NB4 (cell line): Measurements from ENCODE around the gene CLBA1.

Source experiments
- DNase-seq: peaks from one replicate; pipeline ENCODE4 v3.0.0; 2010; ENCODE audit warnings: low read depth
- H3K4me3 ChIP-seq: one replicate; pipeline ENCODE4 v1.5.1; 2011; ENCODE audit warnings: mild to moderate bottlenecking, low read depth, low read length, moderate library complexity
- CTCF ChIP-seq: IDR thresholded peaks from one replicate; pipeline ENCODE4 v1.5.1; 2012; ENCODE audit warnings: low read depth, low read length
- MAX ChIP-seq: IDR thresholded peaks from 2 replicates; pipeline ENCODE4 v1.6.1; 2011; ENCODE audit warnings: low read depth, low read length
- MYC ChIP-seq: IDR thresholded peaks from 2 replicates; pipeline ENCODE4 v1.6.1; 2011; ENCODE audit warnings: low read depth, low read length
- POLR2A ChIP-seq: IDR thresholded peaks from 2 replicates; pipeline ENCODE4 v1.6.1; 2011; ENCODE audit warnings: mild to moderate bottlenecking; ENCODE audit not compliant: insufficient read length; ENCODE audit errors: extremely low read depth

The CLBA1 gene

DNA sequence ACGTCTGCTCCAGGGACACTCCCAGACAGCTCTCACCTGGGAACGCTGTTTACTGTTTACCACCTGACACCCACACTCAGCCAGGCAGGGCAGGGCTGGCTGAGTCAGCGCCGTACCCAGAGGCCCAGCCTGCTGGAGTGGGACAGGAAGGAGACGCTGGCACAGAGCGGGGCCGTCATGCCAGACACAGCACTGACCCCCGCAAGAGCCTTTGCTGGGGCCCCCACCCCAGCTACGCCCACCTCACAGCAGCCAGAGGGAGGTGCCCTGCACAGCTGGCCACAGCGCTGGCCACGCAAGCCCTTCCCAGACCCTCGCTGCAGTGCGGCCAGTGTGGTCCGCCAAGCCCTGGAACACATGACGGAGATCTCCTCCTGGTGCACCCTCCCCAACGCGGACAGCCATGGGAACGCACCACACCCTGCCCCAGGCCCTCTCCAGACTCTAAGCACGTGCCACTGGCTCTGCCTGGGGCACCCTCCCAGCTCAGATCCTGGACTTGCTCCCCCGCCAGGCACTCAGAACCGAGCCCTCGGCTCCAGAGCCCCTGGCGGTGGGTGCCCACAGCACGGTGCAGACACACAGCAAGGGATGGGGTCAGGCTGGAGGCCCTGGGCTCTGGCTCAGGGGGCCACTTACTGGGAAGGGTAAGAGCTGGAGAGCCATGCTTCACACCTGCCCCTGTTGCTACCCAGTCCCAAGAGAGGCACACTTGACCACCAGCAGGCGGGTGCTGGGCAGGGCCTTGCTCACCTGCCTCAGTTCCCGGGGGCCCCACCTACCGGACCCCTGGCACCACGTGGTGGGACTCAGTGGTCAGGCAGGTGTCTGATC, 13.1 kb upstream of the CLBA1 start:
- DNase-seq = no peak
- H3K4me3 ChIP-seq = no peak overlapping the region
- TF ChIP-seq CTCF = no peak
- TF ChIP-seq POLR2A = no peak
- no peak for TF ChIP-seq MAX
- TF ChIP-seq MYC = no peak

- TF ChIP-seq CTCF (no peak), POLR2A (no peak), MYC (no peak), MAX (no peak)
- no peak overlapping the region for H3K4me3 ChIP-seq
- no peak for DNase-seq
These were observed 12.5 kb upstream of the CLBA1 start for GRCh38 chr14:104973135-104973384.

DNA sequence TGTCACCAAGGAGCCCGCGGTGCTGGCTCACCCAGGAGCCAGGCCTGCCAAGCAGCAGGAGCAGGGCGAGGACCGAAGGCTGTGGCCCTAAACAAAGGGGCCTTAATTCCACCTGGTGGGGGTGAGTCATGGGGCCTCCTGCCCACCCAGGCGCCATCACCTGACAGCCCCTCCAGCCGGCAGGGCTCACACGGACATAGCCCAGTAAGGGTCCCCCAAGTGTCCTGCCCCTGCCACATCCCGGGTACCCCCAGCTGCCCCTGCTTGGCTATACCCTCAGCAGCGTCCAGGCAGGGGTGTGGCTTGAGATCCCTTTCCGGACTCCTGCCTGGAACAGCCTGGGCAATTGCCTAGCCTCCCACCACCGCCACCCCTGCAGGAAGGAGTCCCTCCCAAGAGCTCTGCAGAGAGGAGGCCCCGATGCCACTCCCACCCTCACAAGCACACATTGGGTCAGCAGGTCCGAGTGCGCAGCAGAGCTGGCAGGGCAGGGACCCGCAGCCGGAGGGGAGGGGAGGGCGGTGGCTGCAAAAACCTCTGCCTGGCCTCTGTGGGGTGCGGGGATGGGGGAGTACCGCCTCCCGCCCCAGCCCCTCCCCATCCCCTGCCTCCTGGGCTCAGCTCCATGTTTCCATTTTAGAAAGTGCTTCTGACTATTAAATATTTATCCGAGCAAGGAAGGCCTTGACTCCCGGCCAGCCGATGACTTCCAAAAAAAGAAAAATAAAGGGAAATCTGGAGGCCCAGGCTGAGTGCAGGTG, 12.0 kb upstream of the CLBA1 start:
- TF ChIP-seq POLR2A = no peak
- TF ChIP-seq CTCF = no peak
- no peak for TF ChIP-seq MYC
- TF ChIP-seq MAX = no peak
- DNase-seq = no peak
- H3K4me3 ChIP-seq = no peak overlapping the region

DNA sequence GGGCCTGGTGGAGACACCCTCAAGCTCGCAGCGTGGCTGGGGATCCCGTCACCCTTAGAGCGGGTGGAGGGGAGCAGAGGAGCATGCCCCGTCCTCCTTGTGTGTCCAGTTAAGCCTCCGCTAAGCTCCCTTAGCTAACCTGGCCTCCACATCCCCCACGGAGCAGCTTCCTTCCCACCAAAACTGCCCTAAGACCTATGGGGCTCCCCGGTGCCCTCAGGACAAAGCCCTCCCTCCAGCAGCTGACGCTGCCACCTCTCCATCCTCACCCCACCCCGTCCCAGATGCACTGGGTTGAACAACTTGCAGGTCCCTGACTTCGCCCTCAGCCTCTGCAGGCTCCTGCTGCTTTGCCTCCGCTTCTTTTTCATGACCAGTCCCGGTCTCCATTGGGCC, 11.4 kb upstream of the CLBA1 start:
- DNase-seq = no peak
- H3K4me3 ChIP-seq = no peak overlapping the region
- no peak for TF ChIP-seq MAX
- TF ChIP-seq MYC = no peak
- TF ChIP-seq POLR2A = no peak
- no peak for TF ChIP-seq CTCF

DNA sequence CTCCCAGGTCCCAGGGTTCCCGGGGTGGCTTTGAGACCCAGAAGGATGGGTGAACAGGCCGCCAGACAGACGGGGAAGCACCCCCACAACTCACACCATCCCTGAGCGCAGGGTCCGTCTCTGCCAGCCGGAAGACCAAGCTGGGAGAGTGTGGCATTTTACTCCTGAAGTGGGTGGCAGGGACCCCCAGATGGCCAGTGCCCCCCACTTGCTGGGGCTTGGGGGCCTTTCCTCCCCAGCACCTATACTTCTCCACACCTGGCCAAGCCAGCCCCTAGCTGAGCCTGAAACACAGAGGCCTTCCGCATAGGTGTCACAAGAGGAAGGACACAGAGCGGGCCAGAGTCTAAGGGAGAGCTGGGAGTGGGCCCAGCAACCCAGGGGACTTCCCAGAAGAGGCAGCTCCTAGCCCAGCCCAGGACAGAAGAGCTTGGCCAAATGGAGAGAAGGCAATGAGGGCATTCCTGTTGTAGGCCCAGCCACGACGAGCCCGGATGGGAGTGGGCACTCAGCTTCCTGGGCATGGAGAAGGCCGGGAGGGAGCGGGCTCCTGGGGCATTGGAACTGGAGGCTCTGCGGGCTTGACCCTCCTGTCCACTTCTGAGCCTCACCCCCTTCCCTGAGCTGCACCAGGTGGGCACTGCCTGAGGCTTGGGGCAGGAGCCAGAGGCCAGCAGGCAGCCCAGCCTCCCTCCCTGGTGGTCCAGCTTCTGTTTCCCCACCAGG, 10.8 kb upstream of the CLBA1 start:
- DNase-seq = no peak
- TF ChIP-seq MYC = no peak
- no peak for TF ChIP-seq MAX
- no peak overlapping the region for H3K4me3 ChIP-seq
